Suprapubic skin (tissue), 4 donors: ENCODE data around the gene TMEM72. TPM values are rescaled to one million over a fixed set of nuclear protein-coding genes. Genes with fewer than 3 reads are reported as not detected.

Source experiments
- DNase-seq, 2 donors: peaks; one replicate each; pipeline ENCODE4 v3.0.0-alpha.2; 2019; ENCODE audit warnings: low spot score in 2 of 2
- H3K27ac ChIP-seq: fragments of 200-600 bp; sonication (generic); one replicate; pipeline ENCODE4 v1.5.1; 2019
- H3K27me3 ChIP-seq: fragments of 200-600 bp; sonication (generic); one replicate; pipeline ENCODE4 v1.5.1; 2019
- H3K36me3 ChIP-seq: fragments of 200-600 bp; sonication (generic); one replicate; pipeline ENCODE4 v1.5.1; 2019
- H3K4me1 ChIP-seq: fragments of 200-600 bp; sonication (generic); one replicate; pipeline ENCODE4 v1.5.1; 2019
- H3K4me3 ChIP-seq: fragments of 200-600 bp; sonication (generic); one replicate; pipeline ENCODE4 v1.5.1; 2019; ENCODE audit warnings: mild to moderate bottlenecking
- H3K9me3 ChIP-seq: fragments of 200-600 bp; sonication (generic); one replicate; pipeline ENCODE4 v1.5.1; 2019
- EP300 ChIP-seq: sonication (generic); formaldehyde crosslinking; IDR thresholded peaks from one replicate; pipeline ENCODE4 v1.6.1; 2017; ENCODE audit warnings: antibody characterized with exemption
- POLR2A ChIP-seq, 2 donors: fragments of 450-650 bp; IDR thresholded peaks; one replicate each; pipeline ENCODE4 v1.6.1; 2017; ENCODE audit warnings: antibody characterized with exemption in 2 of 2, mild to moderate bottlenecking in 2 of 2, moderate library complexity in 2 of 2
- POLR2AphosphoS5 ChIP-seq, 3 donors: sonication (generic); formaldehyde crosslinking; IDR thresholded peaks; one replicate each; pipeline ENCODE4 v1.6.1; 2017; ENCODE audit warnings: antibody characterized with exemption in 3 of 3
- WGBS: methylation state at CpG from one replicate; pipeline ENCODE4 v1.1.5; 2018; 5-methylcytosine and 5-hydroxymethylcytosine counted together
- total RNA-seq, 4 donors: library from RNA; depleted of rRNA; stranded (reverse); fragments of >200 nt; gene quantifications; one replicate each; pipeline ENCODE4 v1.1.0, GENCODE V29; 2016
- TF ChIP-seq, protein P1 (sequence below), 2 donors: fragments of 200-600 bp in 1 of 2; fragments of 450-650 bp in 1 of 2; sonication (generic) in 1 of 2; IDR thresholded peaks; one replicate each; pipeline ENCODE4 v1.5.1; 2016 to 2019; ENCODE audit warnings: antibody characterized with exemption in 2 of 2, mild to moderate bottlenecking in 1 of 2, moderate library complexity in 1 of 2

Gene TMEM72
- total RNA-seq, 4 donors from 2014 or later: not detected

DNA sequence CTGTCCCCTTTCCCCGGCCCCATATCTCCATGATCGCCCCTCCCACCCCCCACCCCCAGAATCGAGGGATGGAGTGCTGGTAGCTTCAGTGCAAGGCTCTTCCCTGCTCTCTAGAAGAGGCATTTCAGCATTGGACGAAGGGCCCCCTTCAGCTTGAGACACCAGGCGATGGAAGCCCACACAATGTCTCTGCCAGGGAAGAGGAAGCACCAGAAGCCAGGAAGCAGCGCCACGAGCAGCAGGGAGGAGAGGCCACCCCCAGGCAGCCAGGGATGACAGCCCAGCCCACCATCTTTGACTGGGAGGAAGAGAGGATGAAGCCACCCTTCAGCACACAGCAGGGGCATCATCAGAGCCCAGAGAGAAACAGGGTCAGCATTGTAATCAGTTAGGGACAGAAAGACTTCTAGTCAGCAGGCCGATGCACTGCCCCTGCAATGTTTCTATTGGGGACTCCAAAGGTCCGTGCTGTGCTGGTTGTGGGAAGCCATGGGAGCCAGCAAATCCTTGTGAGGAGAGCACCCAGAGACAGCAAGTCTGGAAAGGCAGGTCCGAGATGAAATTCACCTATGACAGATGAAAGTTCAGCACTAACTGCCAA is 15.7 kb downstream of the TMEM72 start:
- Histone ChIP-seq H3K9me3 (no peaks in the 10 kb centered on the region), H3K4me3 (no peak overlapping the region), H3K27me3 (no peaks in the 10 kb centered on the region), H3K36me3 (no peaks in the 10 kb centered on the region), H3K4me1 (peaks cover 8% of the 10 kb centered on the region), H3K27ac (no peak overlapping the region)
- WGBS: 57% methylated on average over 10 of the region's 10 CpGs
- no peak for TF ChIP-seq EP300
- TF ChIP-seq POLR2A (IDR thresholded peaks at IDR 0.05): no peak
- TF ChIP-seq POLR2AphosphoS5 (IDR thresholded peaks at IDR 0.05): no peak
- TF ChIP-seq, protein P1, sequence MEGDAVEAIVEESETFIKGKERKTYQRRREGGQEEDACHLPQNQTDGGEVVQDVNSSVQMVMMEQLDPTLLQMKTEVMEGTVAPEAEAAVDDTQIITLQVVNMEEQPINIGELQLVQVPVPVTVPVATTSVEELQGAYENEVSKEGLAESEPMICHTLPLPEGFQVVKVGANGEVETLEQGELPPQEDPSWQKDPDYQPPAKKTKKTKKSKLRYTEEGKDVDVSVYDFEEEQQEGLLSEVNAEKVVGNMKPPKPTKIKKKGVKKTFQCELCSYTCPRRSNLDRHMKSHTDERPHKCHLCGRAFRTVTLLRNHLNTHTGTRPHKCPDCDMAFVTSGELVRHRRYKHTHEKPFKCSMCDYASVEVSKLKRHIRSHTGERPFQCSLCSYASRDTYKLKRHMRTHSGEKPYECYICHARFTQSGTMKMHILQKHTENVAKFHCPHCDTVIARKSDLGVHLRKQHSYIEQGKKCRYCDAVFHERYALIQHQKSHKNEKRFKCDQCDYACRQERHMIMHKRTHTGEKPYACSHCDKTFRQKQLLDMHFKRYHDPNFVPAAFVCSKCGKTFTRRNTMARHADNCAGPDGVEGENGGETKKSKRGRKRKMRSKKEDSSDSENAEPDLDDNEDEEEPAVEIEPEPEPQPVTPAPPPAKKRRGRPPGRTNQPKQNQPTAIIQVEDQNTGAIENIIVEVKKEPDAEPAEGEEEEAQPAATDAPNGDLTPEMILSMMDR (IDR thresholded peaks at IDR 0.05): no peak
- DNase-seq: peak in 1 of 2 donors; percentile 43

DNA sequence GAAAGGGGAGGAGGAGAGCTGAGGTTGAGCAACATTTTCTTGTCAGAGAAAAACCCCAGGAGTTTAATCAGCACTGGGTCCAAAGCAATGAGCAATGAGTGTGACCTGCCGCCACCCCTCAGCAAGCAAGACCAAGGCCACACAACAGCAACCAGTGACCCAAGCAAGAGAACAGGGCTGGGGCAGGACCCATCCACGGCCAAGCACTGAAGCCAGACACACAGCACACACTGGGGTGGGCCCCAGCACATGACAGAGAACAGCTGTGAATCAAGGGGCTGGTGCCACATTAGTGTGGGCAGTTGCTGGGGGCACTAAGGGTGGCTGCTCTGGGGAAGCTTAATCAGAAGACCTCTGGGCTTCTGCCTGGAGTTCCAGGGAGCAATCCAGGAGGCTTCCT is 16.2 kb downstream of the TMEM72 start:
- TF ChIP-seq, protein P1 (IDR thresholded peaks at IDR 0.05): no peak
- no peak for TF ChIP-seq EP300
- no peak for TF ChIP-seq POLR2A (IDR thresholded peaks at IDR 0.05)
- no peak for TF ChIP-seq POLR2AphosphoS5 (IDR thresholded peaks at IDR 0.05)
- no peaks in the 10 kb centered on the region for H3K27me3 ChIP-seq
- DNase-seq: peak in 1 of 2 donors; percentile 19
- H3K9me3 ChIP-seq: no peaks in the 10 kb centered on the region
- H3K4me1 ChIP-seq: peaks cover 8% of the 10 kb centered on the region
- 46% methylated on average over 2 of the region's 2 CpGs for WGBS
- no peak overlapping the region for H3K4me3 ChIP-seq
- H3K27ac ChIP-seq: no peak overlapping the region
- no peaks in the 10 kb centered on the region for H3K36me3 ChIP-seq

DNA sequence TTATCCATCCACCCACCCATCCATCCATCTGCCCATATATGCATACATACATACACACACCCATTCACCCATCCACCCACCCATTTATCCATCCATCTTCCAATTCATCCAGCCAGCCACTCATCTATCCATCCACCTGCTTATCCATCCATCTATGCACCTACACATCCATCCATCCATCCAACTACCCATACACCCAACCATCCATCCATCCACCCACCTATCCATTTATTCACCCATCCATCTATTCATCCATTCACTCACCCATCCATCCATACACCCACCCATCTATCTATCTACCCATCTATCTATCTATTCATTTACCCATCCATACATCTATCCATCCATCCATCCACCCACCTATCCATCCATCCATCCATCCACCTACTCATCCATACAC is 17.3 kb downstream of the TMEM72 start:
- TF ChIP-seq, protein P1 (IDR thresholded peaks at IDR 0.05): no peak
- no peak for TF ChIP-seq EP300
- TF ChIP-seq POLR2AphosphoS5 (IDR thresholded peaks at IDR 0.05): no peak
- TF ChIP-seq POLR2A (IDR thresholded peaks at IDR 0.05): no peak
- DNase-seq: peak in 1 of 2 donors; percentile 5
- no peak overlapping the region for H3K4me3 ChIP-seq
- peaks cover 15% of the 10 kb centered on the region for H3K4me1 ChIP-seq
- H3K27ac ChIP-seq: no peak overlapping the region
- no peaks in the 10 kb centered on the region for H3K36me3 ChIP-seq
- no peaks in the 10 kb centered on the region for H3K27me3 ChIP-seq
- H3K9me3 ChIP-seq: no peaks in the 10 kb centered on the region

DNA sequence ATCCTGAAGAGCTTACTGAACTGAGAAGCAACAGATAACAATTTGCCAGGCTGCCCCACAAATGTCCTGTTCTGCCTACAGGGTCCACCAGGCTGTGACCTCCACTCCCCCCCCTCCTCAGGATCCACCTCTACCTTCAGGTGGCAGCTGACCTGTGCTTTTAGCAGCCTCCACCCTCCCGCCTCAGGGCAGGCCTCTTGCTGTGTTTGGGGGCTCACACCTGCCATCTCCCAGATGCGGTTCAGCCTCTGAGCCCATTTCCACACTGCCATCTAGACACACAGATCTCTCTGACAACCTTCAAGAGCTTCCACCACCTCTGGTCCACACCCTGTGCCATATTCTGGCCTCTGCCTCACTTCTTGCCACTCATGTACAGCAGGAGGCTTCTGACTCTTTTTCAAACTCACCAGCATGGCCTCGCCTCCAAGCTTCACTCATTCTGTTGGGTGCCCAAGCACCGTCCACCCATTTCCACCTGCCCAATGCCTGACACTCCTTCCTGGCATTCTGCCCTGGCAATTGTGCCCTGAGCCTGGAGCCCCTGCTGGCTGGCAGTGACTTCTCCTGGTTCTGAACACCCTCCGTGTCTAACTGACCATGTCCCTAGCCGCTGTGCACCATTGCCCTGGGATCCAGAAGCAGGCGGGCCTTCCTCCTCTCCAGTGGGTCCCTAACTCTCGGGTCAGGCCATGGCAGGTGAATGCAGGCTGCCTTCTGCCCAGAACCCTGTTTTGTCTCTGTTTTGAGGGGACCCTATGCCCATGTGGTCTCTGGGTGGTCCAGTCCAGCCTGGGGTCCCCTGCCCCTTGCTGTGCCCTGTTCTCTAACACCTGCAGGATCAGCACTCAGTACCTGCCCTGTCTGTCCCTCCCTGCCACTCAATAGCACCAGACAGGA is 18.5 kb downstream of the TMEM72 start:
- peaks cover 15% of the 10 kb centered on the region for H3K4me1 ChIP-seq
- no peaks in the 10 kb centered on the region for H3K27me3 ChIP-seq
- 85% methylated on average over 8 of the region's 8 CpGs for WGBS
- TF ChIP-seq POLR2A (IDR thresholded peaks at IDR 0.05) (no peak), POLR2AphosphoS5 (IDR thresholded peaks at IDR 0.05) (no peak)
- TF ChIP-seq, protein P1 (IDR thresholded peaks at IDR 0.05): no peak
- H3K9me3 ChIP-seq: no peaks in the 10 kb centered on the region
- peak in 1 of 2 donors; percentile 14 for DNase-seq
- H3K36me3 ChIP-seq: no peaks in the 10 kb centered on the region
- no peak overlapping the region for H3K4me3 ChIP-seq
- no peak overlapping the region for H3K27ac ChIP-seq

DNA sequence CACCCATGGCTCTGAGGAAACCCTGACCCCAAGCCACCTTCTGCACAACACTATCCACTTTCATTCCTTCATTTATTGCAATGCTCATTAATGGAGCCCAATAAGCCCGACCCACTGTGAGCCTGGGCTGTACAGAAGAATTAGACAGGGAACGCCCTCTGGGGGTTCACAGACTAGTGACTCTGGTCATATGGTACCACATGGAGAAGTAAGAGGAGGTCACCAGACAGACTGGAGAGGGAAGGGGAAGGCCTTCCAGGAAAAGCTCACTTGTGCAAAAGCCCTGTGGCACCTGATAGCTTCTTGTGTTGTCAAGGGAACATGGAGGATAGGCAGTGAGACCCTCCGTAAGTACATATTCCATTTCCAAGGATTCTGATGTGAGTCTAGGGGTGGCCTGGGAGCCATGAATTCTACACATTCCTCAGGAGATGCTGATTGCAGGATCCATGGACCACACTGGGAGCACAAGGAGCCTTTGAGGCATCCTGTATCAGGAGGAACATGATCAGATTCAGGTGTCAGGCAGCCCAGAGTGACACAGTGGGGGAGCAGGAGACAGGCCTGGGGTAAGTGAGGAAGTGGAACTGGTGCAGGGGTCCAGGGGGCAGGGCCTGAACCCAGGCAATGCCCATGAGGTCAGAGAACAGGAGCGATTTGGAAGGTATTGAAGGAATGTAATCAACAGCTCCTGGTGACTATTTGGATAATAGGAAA is 19.9 kb downstream of the TMEM72 start:
- H3K36me3 ChIP-seq: no peaks in the 10 kb centered on the region
- H3K4me1 ChIP-seq: peaks cover 28% of the 10 kb centered on the region
- H3K27me3 ChIP-seq: no peaks in the 10 kb centered on the region
- no peak overlapping the region for H3K27ac ChIP-seq
- TF ChIP-seq EP300: no peak
- TF ChIP-seq, protein P1 (IDR thresholded peaks at IDR 0.05): no peak
- no peak for TF ChIP-seq POLR2A (IDR thresholded peaks at IDR 0.05)
- no peak for TF ChIP-seq POLR2AphosphoS5 (IDR thresholded peaks at IDR 0.05)
- no peak overlapping the region for H3K4me3 ChIP-seq
- no peak for DNase-seq
- 84% methylated on average over 4 of the region's 4 CpGs for WGBS
- no peaks in the 10 kb centered on the region for H3K9me3 ChIP-seq
